ENCODE results near the gene ZNF710.

Gene ZNF710

DNA sequence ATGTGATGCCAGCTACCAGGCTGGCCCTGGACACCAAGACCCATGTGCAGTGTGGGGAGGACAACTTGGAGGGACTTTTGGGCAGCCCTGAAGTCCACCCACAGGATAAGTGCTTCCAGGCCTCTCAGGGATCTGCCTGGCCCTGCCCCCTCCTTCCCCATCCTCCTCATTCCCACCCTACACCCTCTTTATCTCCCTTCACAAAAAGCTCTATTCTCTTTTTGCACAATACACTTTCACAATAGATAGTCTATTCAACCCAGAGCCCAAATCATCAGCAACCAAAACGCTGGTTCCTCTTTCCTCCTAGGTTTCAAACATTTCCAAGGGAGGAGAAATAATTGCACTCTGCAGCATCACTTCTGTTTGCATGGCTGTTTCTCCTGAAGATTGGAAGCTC lies 7.8 kb upstream of the ZNF710 start:
- no peak for FAIRE-seq

DNA sequence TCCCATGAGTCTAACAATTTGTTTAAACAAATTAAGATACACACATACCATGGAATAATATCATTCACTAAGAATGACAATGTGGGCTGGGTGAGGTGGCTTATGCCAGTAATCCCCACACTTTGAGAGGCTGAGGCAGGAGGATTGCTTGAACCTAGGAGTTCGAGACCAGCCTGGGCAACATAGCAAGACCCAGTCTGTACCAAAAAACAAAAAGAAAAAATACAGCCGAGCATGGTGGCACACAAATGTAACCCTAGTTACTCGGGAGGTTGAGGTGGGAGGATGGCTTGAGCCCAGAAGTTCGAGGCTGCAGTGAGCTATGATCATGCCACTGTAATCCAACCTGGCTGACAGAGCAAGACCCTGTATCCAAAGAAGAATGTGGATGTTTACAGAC lies 4.0 kb upstream of the ZNF710 start:
- no peak for FAIRE-seq

DNA sequence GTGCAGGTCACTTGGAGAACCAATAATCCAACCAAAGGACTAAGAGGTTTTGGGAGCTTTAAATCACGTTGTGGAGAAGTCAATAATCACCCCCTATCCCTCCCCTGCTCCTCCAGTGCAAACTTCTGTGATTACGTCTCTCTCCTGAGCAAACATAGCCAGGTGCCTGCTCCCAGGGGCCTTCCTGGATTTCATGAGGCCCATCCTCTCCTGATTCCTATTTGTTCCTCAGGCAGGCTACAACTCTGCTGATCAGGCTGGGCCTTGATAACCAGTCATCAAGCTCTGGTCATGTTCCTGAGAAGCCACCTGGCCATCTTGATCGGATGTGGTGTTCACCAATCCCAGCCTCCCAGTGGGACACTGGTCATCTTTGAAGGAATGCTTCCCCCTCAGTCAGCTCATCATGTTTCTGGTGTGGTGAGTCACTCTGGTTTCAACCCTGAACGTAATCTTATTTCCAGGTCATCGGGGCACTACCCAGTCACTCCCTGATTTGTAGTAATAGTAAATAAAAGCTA lies 2.9 kb upstream of the ZNF710 start:
- no peak for FAIRE-seq

DNA sequence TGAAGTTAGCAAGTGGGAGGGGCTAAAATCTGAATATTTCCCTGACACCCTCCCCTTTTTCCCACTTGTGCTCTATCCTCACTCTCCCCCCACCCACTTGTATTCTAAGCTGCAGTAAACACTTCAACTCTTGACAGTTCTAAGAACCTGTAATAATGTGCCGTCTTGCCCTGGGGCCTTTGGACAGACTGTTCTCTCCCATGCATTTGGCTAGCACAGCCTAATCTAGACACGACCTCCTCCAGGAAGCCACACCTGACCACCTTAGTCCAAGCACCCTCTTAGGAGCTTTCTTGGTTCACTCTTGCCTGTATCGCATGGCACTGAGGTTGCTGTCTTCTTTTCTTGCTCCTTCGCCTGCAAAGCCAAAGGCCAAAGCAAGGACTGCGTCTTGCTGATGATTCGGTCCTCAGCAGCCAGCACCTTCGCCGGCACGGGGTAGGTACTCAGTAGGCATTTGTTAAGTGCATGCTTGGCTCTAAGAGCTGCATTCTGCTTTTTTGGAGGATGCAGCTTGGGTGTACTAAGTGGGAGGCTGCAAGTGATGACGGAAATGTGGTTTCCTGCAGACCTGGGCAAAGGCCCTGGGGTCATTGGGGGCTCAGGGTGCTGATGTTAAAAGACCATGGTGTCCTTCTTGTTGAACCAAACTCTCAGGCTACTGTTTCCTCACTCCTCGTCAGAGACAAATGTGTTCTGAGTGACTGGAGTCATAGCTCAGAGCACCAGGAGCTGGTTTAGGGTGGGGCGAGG lies 2.0 kb upstream of the ZNF710 start:
- FAIRE-seq = no peak

DNA sequence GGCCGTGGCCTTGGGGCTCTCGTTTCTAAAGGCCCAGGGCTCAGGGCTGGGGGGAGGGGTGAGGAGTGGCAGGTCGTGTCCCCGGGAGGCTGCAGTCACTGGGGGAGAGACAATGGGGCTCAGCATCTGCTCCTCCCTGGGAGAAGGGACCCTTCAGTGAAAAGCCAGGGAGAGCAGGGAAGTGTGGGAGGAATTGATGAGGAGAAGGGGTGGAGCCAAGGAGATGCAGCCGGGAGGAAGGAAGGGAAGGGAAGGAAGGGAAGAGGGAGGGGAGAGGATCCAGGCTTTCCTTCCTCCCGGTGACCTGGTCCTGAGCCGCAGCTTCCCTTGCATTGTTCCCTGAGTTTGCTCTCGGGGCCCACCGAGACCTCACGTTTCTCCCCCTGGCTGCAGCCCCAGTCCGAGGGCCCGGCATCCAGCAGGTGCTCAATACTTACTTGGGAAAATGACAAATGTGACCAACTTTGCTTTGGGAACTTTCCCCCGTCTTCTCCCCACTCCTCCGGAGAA lies 1.4 kb upstream of the ZNF710 start:
- no peak for FAIRE-seq

DNA sequence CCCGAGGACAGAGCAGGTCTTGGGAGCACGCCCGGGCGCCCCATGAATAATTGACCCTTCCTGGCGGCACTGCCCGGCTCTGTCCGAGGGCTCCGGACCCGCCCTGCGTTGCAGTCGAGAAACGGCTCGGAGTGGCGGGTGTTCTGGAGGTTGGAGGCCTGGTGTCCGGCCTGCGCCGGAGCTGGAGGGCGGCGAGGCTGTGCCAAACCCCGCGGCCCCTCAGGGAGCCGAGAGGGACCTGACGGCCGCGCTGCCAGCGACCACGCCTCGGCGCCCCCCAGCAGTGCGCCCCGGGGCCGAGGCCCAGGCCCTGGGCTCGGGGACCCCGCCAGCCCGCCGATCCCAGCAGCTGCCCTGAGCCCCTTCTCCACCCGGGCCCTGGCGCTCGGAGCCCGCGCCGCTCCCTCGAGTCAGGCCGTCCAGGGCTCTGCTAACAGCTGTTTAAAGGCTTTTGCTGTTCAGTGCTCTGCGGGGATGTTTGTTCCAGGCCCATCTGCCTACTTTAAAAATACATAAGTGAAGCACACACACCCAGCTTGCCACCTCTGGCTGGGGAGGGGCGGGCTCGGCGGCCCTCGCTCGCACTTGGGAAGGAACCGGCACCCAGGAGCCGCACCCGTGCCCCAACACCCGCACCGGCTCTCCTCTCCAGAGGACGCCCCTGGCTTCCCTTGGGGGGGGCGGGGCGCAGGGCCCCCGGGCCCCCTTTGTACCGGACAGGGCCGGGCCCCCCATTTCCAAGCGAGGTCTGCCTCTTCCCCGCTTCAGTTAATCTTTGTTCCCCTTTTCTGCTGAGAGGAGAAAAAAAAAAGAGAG lies 730 bp upstream of the ZNF710 start:
- FAIRE-seq = no peak

DNA sequence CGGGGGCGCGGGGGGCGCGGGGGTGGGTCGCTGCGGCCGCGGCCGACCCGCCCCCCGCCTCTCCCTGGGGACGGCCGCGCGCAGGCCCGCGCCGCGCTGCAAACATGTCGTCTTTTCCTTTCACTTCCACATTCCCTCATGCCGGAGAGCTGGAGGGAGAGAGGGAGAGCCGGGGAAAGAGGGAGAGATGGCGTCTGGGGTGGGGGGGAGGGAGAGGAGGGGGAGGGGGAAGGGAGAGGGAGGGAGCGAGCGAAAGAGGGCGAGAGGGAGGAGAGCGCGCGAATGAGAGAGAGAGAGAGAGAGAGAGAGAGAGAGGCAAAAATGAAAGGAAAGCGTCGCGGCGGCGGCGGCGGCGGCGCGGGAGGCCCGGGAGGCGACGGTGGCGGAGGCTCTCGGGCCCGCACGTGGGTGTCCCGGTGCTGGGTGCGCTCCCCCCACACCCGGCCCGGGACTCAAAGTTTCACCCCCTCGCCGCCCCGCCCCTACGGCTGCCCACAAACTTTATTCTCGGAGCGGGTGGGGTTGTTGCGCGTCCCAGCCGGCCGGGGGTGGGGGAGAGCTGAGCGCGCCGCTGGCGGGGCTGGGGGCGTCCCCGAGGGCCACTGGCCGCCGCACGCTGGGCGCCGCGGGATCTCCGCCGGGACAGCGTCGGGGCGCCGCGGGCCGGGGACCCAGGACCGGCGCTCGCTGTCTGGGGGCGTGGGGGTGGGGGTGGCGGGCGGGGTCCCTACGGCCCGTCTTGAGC lies 731 bp downstream of the ZNF710 start:
- no peak for FAIRE-seq

DNA sequence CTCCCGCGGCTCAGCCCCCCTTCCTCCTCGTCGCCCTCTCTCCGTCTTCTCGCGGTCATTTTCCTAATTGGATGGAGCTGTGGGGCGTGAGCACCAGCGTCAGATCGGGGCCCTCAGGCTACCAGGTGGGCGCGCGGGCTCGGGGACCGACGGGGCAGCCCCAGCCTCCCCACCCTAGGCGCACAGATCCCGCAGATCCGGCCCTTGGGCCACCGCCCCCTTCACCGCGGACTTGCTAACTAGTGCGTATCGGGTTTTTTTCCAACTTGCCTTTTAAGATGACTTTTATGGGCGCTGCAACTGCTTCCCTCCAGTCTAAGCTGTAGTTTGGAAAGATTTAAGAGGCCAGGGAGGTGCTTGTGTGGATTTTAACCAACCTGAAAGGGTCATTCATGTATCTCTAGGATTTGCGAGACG lies 1.3 kb downstream of the ZNF710 start:
- no peak for FAIRE-seq

DNA sequence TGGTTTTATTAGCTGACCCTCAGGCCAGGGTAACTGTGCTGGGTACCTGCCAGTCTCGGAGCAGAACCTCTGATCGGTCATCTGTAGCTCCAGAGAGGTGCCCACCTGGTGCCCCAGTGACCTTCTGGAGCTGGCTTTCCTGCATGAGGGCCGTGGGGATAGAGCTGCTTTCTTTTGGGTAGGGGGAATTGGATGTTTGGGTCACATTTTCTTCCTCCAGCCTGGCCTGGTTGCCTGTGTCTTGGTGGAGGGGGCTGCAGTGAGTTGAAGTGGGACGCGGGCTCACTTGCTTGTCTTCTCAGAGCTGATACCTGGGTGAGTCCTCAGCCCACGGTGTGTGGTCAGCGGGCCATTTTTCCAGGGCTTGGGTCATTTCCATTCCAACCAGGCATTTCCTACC lies 2.6 kb downstream of the ZNF710 start:
- no peak for FAIRE-seq

DNA sequence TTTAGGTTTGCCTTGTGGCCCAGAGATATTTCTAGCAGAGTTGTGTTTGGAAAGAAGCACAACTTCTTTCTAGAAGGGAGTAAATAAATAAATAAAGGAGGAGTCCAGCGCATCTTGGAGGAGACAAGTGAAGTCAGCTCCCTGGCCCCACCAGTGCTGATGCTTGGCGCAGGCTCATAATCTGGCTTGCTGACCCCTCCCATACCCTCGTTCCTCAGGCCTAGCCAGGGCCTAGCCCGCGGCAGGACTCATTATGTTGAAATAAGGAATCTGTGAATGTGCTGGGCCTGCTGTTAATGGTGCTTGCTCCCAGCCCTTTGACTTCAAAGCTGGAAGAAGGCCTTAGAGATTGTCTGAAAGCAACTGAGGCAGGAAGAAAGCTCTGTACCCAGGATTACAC lies 3.1 kb downstream of the ZNF710 start:
- FAIRE-seq = no peak

DNA sequence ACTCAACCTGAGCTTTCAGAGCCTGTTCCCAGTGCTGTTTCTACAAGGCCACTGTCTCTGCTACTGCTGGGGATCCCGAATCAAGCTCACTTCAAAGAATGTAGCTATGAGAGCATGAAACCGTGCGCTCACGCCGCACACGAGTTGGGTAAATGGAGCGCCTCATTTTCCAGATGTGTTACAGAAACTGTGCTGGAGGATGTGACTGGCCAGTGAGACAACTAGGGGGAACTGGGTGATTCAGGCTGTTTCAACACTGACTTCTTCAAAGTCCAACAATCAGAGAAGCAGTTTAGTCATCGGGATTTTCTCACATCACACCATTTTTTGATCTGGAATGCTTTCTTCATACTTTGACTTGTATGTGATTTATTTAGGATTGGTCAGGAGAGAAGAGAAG lies 3.5 kb downstream of the ZNF710 start:
- FAIRE-seq = no peak

DNA sequence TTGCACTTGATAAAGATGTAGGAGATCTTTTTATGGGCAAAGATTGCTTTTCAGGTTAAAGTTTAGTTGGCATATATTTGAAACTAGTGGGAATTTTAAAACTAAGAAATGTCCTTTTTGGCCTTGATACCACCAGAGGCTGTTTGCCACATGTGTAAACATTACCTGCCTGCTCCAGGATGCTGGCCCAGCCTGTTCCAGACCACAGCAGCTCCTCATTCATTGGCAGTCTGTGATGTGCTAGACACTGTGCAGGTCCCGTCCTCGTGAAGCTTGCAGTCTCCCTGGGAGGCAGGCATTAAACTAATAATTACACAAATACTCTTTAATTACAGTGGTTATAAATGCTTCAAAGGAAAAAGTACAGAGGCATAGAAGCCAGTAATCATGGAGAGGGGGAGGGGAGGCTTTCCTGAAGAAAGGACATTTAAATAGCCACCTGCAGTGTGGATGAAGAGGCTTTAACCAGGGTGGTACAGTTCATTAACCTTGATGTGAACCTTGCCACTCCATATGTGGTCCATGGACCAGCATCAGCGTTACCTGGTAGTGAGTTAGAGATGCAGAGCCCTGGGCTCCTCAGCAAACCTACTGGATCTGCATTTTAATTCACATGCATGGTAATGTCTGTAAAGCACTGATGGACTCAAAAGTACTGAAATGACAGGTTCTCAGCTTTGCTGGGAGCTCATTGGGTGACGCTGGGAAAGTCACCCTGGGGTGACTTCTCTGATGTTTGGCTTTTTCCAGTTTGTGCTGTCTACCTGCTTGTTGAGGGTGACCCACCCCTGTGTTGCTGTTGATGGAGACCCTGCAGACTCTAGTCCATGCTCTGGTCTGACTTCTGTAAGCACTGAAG lies 5.3 kb downstream of the ZNF710 start:
- FAIRE-seq = no peak

DNA sequence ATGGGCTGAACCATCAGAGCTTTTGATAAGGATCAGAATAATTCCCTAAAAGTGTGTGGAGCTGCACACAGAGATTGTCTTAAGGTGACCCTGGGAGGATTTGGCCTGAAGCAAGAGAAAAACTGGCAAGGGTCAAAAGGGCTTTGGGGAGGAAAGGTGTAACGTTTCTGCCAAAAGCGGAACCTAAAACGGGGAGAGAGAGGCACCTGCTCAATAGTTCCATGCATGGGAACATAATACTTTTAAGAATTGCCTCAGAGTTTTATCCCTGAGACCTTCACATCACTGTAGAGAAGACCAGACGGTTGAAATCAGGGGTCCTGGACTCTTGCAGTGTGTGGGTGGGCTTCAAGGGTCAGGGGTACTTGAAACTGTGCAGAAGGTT lies 5.9 kb downstream of the ZNF710 start:
- no peak for FAIRE-seq

DNA sequence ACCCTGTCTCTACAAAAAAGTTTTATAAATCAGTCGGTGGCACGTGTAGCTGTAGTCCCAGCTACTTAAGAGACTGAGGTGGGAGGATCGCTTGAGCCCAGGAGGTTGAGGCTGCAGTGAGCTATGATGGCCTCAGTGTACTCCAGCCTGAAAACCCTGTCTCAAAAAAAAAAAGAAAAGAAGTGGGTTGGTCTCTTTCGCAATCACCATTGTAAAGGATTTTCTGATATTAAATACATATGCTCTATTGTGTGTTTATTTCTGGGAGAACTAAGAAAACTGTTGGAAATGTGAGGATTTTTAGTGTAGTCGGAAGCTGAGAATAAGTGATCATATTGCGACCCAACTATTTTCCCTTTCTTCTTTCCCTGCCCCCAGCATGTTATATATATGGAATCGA lies 7.5 kb downstream of the ZNF710 start:
- FAIRE-seq = no peak

DNA sequence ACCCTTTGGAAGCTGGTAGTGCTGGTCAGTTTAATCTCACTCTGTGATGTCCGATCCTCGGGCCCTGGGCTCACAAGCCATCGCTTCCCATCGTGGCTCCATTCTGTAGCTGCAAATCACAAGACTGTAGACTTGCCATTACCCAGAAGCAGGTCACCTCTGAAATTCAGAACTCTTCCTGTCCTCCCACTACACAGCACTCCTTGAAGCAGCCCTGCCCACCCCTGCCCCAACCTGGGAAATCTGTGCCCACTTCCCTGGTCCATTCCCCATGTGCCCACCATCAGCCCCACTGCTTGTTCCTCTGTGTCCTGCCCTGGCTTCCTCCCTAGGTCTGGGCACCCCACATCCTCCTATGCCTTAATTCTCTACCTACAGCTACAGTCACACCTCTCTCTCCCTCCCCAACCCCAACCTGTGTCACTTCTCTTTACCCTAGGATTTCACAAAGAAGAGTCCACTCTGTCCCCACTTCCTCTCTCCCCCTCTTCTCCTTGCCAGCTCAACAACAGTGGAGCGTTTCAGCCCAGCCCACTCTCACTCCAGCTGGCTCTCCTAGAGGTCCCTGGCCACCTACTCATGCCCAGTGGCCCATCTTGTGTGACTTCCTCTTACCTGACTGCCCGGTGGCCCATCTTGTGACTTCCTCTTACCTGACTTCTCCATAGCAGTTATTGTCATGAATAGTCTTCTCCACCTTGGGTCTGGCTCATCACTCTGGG lies 8.3 kb downstream of the ZNF710 start:
- FAIRE-seq = no peak

DNA sequence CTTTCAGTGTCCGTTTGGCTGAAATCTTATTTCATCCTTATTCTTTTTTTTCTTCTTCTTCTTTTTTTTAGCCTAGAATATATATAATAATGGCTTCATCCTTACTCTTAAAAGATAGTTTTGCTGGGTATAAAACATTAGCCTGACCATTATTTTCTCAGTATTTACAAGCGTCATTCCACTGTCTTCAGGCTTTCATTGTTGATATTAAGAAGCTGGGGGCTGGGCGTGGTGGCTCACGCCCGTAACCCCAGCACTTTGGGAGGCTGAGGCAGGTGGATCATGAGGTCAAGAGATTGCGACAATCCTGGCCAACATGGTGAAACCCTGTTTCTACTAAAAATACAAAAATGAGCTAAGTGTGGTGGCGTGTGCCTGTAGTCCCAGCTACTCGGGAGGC lies 10.6 kb downstream of the ZNF710 start:
- no peak for FAIRE-seq

DNA sequence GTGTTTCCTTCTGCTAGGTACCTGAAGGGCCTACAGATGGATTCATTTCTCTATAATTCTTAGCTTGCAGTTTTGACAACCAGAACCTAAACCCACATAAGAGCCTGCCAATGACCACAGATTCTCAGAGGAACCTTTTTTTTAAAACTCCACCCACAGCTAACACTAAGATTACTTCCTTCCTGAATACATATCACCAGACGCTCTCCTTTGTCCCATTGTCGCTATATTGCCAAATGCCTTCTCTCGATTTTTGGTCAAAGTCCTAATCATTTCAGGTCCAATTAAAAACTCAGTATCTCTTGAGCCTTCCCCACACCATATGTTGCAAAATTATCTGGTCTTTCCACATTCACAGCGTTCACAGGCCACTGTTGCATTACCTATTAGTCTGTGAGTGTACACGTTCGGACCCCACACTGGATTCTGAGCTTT lies 12.4 kb downstream of the ZNF710 start:
- no peak for FAIRE-seq

DNA sequence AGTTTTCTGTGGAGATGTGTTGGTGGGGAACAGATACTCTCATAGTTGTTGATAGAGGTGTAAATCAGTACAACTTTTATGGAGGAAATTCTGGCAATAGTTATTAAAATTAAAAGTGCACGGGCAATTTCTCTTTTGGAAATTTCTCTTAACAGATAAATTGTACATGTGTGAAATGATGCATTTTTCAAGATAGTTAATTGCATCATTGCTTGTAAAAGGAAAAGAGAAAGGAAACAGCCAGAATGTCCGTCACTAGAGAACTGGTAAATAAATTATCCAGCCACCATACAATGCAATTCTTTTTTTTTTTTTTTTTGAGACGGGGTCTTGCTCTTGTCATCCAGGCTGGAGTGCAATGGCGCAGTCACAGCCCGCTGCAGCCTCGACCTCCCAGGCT lies 14.2 kb downstream of the ZNF710 start:
- FAIRE-seq = no peak

DNA sequence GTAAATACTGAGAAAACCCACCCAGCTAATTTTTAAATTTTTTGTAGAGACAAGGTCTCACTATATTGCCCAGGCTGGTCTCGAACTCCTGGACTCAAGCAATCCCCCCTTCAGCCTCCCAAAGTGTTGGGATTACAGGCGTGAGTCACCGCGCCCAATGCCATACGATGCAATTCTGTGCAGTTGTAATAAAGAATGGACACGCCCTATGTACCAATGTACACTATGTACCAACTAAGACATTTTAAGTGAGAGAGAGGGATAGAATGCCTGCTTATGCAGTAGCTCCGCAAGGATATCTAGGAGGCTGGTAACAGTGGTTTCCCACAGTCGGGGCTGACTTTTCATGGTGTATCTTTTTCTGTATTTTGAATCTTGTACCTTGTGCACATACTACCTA lies 14.6 kb downstream of the ZNF710 start:
- FAIRE-seq = no peak

DNA sequence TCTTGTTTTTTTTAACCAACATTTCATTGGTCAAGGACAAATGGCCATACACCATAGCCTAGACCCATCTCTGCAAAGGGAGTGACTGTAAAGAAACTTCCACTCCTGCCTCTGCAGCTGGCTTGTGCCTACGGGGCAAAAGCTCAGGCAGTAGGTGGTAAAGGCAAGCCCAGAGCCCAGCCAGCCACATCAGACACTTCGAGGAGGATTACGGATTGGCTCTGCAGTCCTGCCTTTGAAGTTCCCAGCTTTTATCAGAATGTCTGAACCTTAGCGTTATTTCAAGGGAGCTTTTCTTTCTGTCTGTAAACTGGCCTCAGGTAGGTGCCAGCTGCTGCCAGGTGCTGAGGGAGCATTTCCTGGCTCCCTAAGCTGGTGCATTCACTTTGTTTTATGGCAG lies 15.6 kb downstream of the ZNF710 start:
- FAIRE-seq = no peak

DNA sequence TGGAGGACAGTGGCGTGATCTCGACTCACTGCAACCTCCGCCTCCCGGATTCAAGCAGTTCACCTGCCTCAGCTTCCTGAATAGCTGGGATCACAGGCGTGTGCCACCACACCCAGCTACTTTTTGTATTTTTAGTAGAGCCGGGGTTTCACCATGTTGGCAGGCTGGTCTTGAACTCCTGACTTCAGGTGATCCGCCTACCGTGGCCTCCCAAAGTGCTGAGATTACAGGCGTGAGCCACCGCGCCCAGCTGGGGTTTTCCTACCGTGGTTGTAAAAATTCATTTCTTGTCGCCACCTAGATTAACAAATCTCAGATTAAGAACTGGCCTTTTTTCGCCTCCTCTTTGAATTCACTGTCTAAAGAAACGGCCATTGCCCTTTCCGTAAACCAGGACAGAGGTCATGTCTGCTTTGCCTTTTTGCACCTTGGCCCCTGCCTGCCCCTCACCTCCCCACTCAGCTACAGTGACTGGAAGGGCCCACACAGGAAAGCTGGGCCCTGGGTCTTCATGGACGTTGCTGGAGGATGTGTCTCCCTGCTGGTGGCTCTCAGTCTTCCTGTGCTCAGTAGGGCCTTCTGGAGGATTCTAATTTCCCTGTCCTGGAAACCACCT lies 17.2 kb downstream of the ZNF710 start:
- no peak for FAIRE-seq

All from endometrium (tissue), 2 donors.